Endothelial cell of umbilical vein (primary cell): ENCODE data around the gene SNAPC2. TPM values are rescaled to one million over a fixed set of nuclear protein-coding genes. Genes with fewer than 3 reads are reported as not detected.

Experiments
- BruUV-seq: library from RNA; stranded (reverse); fragments of 400-500 nt; replicated peaks from 2 replicates; lab custom pipeline; 2021; lab: Mats Ljungman, UMichigan
- CTCF ChIA-PET: fragments of 300-600, 350-600 bp; sonication (Branson Sonifier 250); formaldehyde crosslinking; loops from one replicate; lab custom pipeline; 2021; ENCODE audit warnings: antibody characterized with exemption, inconsistent platforms; lab: Charles Lee
- POLR2A ChIA-PET: fragments of 300-600, 350-600 bp; sonication (Branson Sonifier 250); formaldehyde crosslinking; loops from one replicate; lab custom pipeline; 2021; ENCODE audit warnings: antibody characterized with exemption, inconsistent platforms; lab: Charles Lee
- DNase-seq: peaks from one replicate; pipeline ENCODE4 v3.0.0-alpha.2; 2011; ENCODE audit warnings: low read depth, low spot score
- FAIRE-seq: peaks from 2 replicates; lab custom pipeline; 2011; peaks lifted over from hg19 to GRCh38; lab: Jason Lieb, UNC
- H2AFZ ChIP-seq: 2 replicates; pipeline ENCODE4 v1.6.0; 2012; ENCODE audit warnings: low read depth, low read length, control low read depth, inconsistent platforms
- H3K27ac ChIP-seq: 2 replicates; pipeline ENCODE4 v1.5.1; 2011; ENCODE audit warnings: low read depth, mild to moderate bottlenecking, control low read depth, low read length, moderate library complexity; ENCODE audit not compliant: insufficient read depth
- H3K27me3 ChIP-seq, 2 experiments: 2 replicates each; pipeline versions ENCODE4 v1.6.0 to v1.6.1; 2011; ENCODE audit warnings: low read length in 2 of 2, mixed read lengths in 1 of 2; ENCODE audit not compliant: control insufficient read depth in 2 of 2, insufficient read depth in 2 of 2
- H3K36me3 ChIP-seq, 2 experiments: 2 replicates in 1 of 2; 3 replicates in 1 of 2; pipeline ENCODE4 v1.5.1; 2011; ENCODE audit warnings: low read length in 2 of 2, mild to moderate bottlenecking in 1 of 2, moderate library complexity in 1 of 2; ENCODE audit not compliant: control insufficient read depth in 2 of 2, insufficient read depth in 2 of 2; ENCODE audit errors: extremely low read depth in 1 of 2
- H3K4me1 ChIP-seq: 3 replicates; pipeline ENCODE4 v1.5.1; 2011; ENCODE audit warnings: mild to moderate bottlenecking, low read length; ENCODE audit not compliant: control insufficient read depth, insufficient read depth; ENCODE audit errors: extremely low read depth
- H3K4me2 ChIP-seq: 2 replicates; pipeline ENCODE4 v1.6.1; 2011; ENCODE audit warnings: low read length, control low read depth, mixed read lengths; ENCODE audit not compliant: insufficient read depth
- H3K4me3 ChIP-seq, 3 experiments: fragments of 200-600 bp in 1 of 3; sonication (generic), shearing (Covaris generic) in 1 of 3; replicated peaks in 1 of 3; 2 replicates each; pipeline ENCODE4 v1.5.1; 2011 to 2016; ENCODE audit warnings: control low read depth in 3 of 3, low read length in 3 of 3, mild to moderate bottlenecking in 2 of 3, inconsistent platforms in 1 of 3, low read depth in 1 of 3, moderate library complexity in 1 of 3; ENCODE audit not compliant: insufficient read depth in 1 of 3
- H3K79me2 ChIP-seq: 2 replicates; pipeline ENCODE4 v1.6.0; 2012; ENCODE audit warnings: low read length, inconsistent platforms; ENCODE audit not compliant: control insufficient read depth, insufficient read depth
- H3K9ac ChIP-seq: replicated peaks from 2 replicates; pipeline ENCODE3; 2011; ENCODE audit warnings: low read length, control low read depth; ENCODE audit not compliant: insufficient read depth; ENCODE audit errors: extremely low read depth
- H3K9me1 ChIP-seq: replicated peaks from 3 replicates; pipeline ENCODE4 v1.6.0; 2011; ENCODE audit warnings: mild to moderate bottlenecking, low read length; ENCODE audit not compliant: control insufficient read depth, insufficient read depth; ENCODE audit errors: extremely low read depth
- H3K9me3 ChIP-seq: replicated peaks from 2 replicates; pipeline ENCODE4 v1.5.1; 2012; ENCODE audit warnings: low read length, inconsistent platforms; ENCODE audit not compliant: control insufficient read depth, insufficient read depth
- H4K20me1 ChIP-seq: replicated peaks from 2 replicates; pipeline ENCODE3; 2011; ENCODE audit warnings: mild to moderate bottlenecking, low read length; ENCODE audit not compliant: control insufficient read depth, insufficient read depth; ENCODE audit errors: extremely low read depth
- CTCF ChIP-seq, 2 donors: IDR thresholded peaks; 1 replicate in 1 of 2; 2 replicates in 1 of 2; pipeline ENCODE4 v1.5.1; 2011; ENCODE audit warnings: low read length in 2 of 2, mild to moderate bottlenecking in 2 of 2, moderate library complexity in 2 of 2, control low read depth in 1 of 2, inconsistent platforms in 1 of 2, low read depth in 1 of 2; ENCODE audit not compliant: insufficient read depth in 1 of 2; ENCODE audit errors: extremely low read depth in 1 of 2
- FOS ChIP-seq: IDR thresholded peaks from 2 replicates; pipeline ENCODE4 v1.6.1; 2011; ENCODE audit warnings: mild to moderate bottlenecking, low read length, moderate library complexity, borderline replicate concordance; ENCODE audit not compliant: insufficient read depth
- JUN ChIP-seq: IDR thresholded peaks from 2 replicates; pipeline ENCODE4 v1.6.1; 2011; ENCODE audit warnings: borderline replicate concordance, low read depth; ENCODE audit not compliant: insufficient read length, insufficient read depth
- POLR2A ChIP-seq: IDR thresholded peaks from 2 replicates; pipeline ENCODE4 v1.6.1; 2012; ENCODE audit warnings: low read depth, mild to moderate bottlenecking, control low read depth, low read length
- dilution Hi-C: fragments of 300-500 bp; cut with MboI; formaldehyde crosslinking; loops from one replicate; pipeline ENCODE4 v1.15.0; 2019; ENCODE audit warnings: low sequenced_read_pairs; ENCODE audit not compliant: extremely low pct_ligation_motif_present
- intact Hi-C: fragments of 100-400 bp; cut with micrococcal nuclease; formaldehyde crosslinking; loops from one replicate; pipeline ENCODE4 v1.10.0; 2022
- polyA plus RNA-seq, 4 experiments: library from polyadenylated mRNA; depleted of rRNA in 3 of 4; stranded (reverse) in 3 of 4; unstranded in 1 of 4; fragments of >200 nt; gene quantifications; 2 replicates each; pipeline versions ENCODE4 v1.2.1 to v1.2.3, GENCODE V29; 2011 to 2012; ENCODE audit warnings: missing spikeins in 1 of 4
- total RNA-seq: library from RNA; stranded (reverse); gene quantifications from 2 replicates; pipeline ENCODE4 v1.2.3, GENCODE V29; 2021

The SNAPC2 gene
- total and polyA plus RNA-seq, 2 donors (not counting 3 experiments of a cell fraction or from before 2014, with no cell fraction given), result 23.7 to 25.8 TPM

- Histone ChIP-seq H3K27me3 (peaks cover 14 to 23% of the 10 kb centered on the region in 2 experiments), H3K9ac (no peak overlapping the region), H4K20me1 (no peaks in the 10 kb centered on the region), H3K9me3 (no peaks in the 10 kb centered on the region), H3K4me3 (no peak overlapping the region), H3K9me1 (no peaks in the 10 kb centered on the region), H3K79me2 (no peaks in the 10 kb centered on the region), H3K4me1 (peaks cover 6% of the 10 kb centered on the region), H3K27ac (no peak overlapping the region), H2AFZ (no peak overlapping the region), H3K4me2 (no peak overlapping the region), H3K36me3 (peaks cover 0 to 23% of the 10 kb centered on the region in 2 experiments)
- DNase-seq (no peak), FAIRE-seq (no peak)
- no peak for TF ChIP-seq POLR2A
- no peak for TF ChIP-seq FOS
- TF ChIP-seq JUN, result no peak
- TF ChIP-seq CTCF (IDR thresholded peaks at IDR 0.05; ENCODE audit: extremely low read depth in 1 of 2, insufficient read depth in 1 of 2, low read depth in 1 of 2, low read length in 2 of 2), result no peak
- intact Hi-C loops (no loop called here), dilution Hi-C loops (no loop called here)
- CTCF ChIA-PET, result interaction anchor here (0.9 kb wide), 1 partner anchor 44 kb away, joined by 3 read pairs; no protein-coding TSS in a partner anchor
- BruUV-seq, result no TSS peak
- POLR2A ChIA-PET, result no interaction called here
Measured at GRCh38 chr19:7912697-7913564, 7.2 kb upstream of the SNAPC2 start.
